ENCODE data around the gene AKT1S1.

- TF ChIP-seq CTCF (IDR thresholded peaks at IDR 0.05) (no peak), EZH2phosphoT487 (IDR thresholded peaks at IDR 0.05) (no peak), EZH2 (IDR thresholded peaks at IDR 0.05) (no peak)
Measured at GRCh38 chr19:49881672-49882394, 4.7 kb upstream of the AKT1S1 start.

Data from neural progenitor cell (in vitro differentiated cells).